Measurements from ENCODE around the gene CD46. TPM values are rescaled to one million over a fixed set of nuclear protein-coding genes. Genes with fewer than 3 reads are reported as not detected.

The CD46 gene
- total and polyA plus RNA-seq, 3 donors from 2014 or later, result 80.7 to 130 (median 107) TPM

DNA sequence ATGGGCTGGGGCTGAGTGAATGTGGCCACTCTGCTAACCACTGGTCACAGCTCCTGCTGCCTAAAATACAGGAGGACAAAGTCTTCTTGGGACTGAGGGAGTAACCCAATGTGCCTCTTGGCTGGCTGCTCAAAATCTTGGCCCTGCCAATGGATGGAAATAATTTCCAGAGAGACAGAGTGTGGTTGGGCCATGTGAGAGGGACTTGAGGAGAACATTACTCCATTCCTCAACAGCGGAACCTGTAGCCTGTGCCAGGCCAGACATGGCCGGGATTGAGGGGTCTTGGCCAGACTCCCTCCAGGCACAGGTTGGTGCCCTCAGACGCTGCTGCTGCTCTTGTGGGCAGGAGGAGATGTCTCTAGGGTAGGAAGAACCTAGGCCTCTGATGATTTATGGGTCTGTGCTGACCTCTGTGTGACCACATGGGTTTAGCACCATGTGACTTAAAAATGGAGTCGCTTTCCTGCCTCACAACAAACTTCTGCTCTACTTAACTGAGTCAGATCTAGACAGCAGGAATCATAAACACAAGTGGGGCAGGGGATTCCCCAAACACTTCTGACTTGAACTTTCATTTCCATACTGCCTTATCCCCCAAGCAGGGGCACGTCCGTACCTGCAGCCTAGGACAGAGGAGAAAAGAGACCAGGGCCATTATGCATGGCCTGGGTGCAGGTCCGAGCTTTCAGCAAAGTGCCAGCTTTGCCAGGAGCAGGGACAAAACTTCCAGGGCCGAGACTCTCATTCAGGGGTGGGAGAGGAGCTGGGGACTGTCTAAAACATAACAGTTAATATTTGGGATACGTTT lies 79.9 kb downstream of the CD46 start:
- DNase-seq, result no peak
- Histone ChIP-seq H3K27ac (peak overlapping the region; percentile 3 to 31), H3K4me1 (peaks cover 48% of the 10 kb centered on the region), H3K36me3 (ENCODE audit: low read depth, missing control alignments) (no peaks in the 10 kb centered on the region), H3K4me3 (no peak overlapping the region), H3K9me3 (no peaks in the 10 kb centered on the region), H3K27me3 (no peaks in the 10 kb centered on the region)
- intact Hi-C loops (cut with DNase I; ENCODE audit: low total_unique reads), result no loop called here
- TF ChIP-seq POLR2A (IDR thresholded peaks at IDR 0.05), result no peak
- TF ChIP-seq, protein P1, sequence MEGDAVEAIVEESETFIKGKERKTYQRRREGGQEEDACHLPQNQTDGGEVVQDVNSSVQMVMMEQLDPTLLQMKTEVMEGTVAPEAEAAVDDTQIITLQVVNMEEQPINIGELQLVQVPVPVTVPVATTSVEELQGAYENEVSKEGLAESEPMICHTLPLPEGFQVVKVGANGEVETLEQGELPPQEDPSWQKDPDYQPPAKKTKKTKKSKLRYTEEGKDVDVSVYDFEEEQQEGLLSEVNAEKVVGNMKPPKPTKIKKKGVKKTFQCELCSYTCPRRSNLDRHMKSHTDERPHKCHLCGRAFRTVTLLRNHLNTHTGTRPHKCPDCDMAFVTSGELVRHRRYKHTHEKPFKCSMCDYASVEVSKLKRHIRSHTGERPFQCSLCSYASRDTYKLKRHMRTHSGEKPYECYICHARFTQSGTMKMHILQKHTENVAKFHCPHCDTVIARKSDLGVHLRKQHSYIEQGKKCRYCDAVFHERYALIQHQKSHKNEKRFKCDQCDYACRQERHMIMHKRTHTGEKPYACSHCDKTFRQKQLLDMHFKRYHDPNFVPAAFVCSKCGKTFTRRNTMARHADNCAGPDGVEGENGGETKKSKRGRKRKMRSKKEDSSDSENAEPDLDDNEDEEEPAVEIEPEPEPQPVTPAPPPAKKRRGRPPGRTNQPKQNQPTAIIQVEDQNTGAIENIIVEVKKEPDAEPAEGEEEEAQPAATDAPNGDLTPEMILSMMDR (IDR thresholded peaks at IDR 0.05), result no peak
- WGBS, 2 donors, result 72 to 82% methylated on average over 7 to 9 of the region's 9 CpGs

DNA sequence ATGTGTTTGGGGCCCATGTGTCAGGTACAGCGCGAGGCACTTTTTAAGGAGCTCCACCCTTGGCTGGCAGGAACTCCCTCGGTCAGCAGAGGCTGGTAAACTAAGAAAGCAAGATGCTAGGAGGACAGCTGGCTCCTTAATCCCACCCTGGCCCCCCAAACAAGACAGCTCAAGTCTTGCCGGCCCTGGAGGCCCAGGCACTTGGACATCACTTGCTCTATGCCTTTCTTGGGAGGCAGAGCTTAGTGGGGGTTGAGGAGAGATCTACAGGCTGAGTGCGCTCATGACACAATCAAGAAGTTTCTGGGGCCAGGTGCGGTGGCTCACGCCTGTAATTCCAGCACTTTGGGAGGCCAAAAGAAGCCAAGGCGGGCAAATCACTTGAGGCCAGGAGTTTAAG lies 80.9 kb downstream of the CD46 start:
- intact Hi-C loops (cut with DNase I; ENCODE audit: low total_unique reads), result no loop called here
- WGBS, 2 donors, result 96 to 97% methylated on average over 5 to 8 of the region's 8 CpGs
- H3K9me3 ChIP-seq, result no peaks in the 10 kb centered on the region
- H3K36me3 ChIP-seq (ENCODE audit: low read depth, missing control alignments), result no peaks in the 10 kb centered on the region
- H3K4me3 ChIP-seq, result no peak overlapping the region
- peaks cover 46% of the 10 kb centered on the region for H3K4me1 ChIP-seq
- H3K27ac ChIP-seq, result peak overlapping the region in 1 of 2 donors; percentile 5
- no peak for TF ChIP-seq POLR2A (IDR thresholded peaks at IDR 0.05)
- TF ChIP-seq, protein P1 (IDR thresholded peaks at IDR 0.05), result no peak
- no peak for DNase-seq
- H3K27me3 ChIP-seq, result no peaks in the 10 kb centered on the region

DNA sequence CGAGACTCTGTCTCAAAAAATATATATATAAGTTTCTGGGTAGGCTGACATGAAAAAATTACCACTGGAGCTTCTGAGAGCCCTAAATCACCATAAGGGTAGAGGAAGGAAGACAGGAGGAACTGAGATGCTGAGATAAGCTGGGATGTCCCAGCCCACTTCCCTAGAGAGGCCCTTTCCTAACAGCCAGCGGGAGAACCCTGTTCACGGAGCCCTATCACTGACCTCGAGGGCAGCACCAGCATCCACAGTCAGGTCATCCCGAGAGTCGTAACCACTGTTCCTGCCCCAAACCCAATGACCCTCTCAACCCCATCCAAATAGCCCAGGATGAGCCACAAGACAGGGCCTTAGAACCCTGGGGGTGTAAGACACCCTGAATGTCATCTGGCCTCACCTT lies 81.5 kb downstream of the CD46 start:
- Histone ChIP-seq H3K36me3 (ENCODE audit: low read depth, missing control alignments) (no peaks in the 10 kb centered on the region), H3K4me3 (no peak overlapping the region), H3K9me3 (no peaks in the 10 kb centered on the region), H3K27ac (no peak overlapping the region), H3K27me3 (no peaks in the 10 kb centered on the region), H3K4me1 (peaks cover 46% of the 10 kb centered on the region)
- WGBS, 2 donors, result 83 to 91% methylated on average over 5 to 6 of the region's 6 CpGs
- DNase-seq, result no peak
- no peak for TF ChIP-seq POLR2A (IDR thresholded peaks at IDR 0.05)
- TF ChIP-seq, protein P1 (IDR thresholded peaks at IDR 0.05), result no peak
- intact Hi-C loops (cut with DNase I; ENCODE audit: low total_unique reads), result no loop called here

DNA sequence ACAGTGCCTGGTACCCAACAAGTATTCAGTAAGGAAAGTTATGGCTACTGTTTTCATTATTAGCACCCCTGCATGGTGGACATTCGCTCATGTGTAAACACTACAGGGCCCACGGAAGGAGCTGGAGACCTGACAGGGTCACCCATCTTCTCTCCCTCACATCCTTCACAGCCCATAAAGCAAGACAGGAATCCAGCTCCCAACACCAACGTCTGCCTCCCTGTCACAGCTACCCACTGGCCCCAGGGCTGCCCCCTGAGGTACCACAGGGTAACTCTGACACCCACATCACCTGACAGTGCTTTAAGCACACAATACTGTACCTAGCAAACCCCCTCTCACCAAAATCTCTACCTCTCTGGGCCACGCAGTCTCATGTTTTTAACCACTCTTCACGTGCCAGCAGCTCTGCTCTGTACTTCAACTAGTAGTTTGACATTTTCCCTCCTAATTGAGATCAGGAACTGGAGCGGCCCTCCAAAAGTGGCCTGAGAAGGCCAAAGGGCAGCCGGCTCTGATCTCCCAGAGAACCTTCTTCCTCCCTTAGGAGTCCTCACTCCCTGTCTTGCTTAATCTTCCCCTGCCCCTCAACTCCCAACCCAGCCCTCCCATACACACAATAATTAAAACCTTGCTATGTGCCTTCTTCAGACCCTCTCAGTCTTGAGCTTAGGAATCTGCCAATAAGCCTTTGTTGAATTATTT lies 82.3 kb downstream of the CD46 start:
- H3K4me3 ChIP-seq, result no peak overlapping the region
- TF ChIP-seq, protein P1 (IDR thresholded peaks at IDR 0.05), result no peak
- no peak for TF ChIP-seq POLR2A (IDR thresholded peaks at IDR 0.05)
- H3K27ac ChIP-seq, result no peak overlapping the region
- peaks cover 45% of the 10 kb centered on the region for H3K4me1 ChIP-seq
- no peaks in the 10 kb centered on the region for H3K9me3 ChIP-seq
- intact Hi-C loops (cut with DNase I; ENCODE audit: low total_unique reads), result no loop called here
- 90 to 98% methylated on average over 6 to 7 of the region's 7 CpGs for WGBS, 2 donors
- no peaks in the 10 kb centered on the region for H3K27me3 ChIP-seq
- no peaks in the 10 kb centered on the region for H3K36me3 ChIP-seq (ENCODE audit: low read depth, missing control alignments)
- DNase-seq, result no peak

Measured in testis (tissue), 3 donors.